ENCODE measurements around the gene KHDC1L.
"Not testable (repeated sequence)": the region's sequence is repeated elsewhere in the genome, so short reads cannot be mapped to it uniquely, and the experiment has no call there.

The KHDC1L gene, protein sequence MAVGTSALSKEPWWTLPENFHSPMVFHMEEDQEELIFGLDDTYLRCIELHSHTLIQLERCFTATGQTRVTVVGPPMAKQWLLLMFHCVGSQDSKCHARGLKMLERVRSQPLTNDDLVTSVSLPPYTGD

DNA sequence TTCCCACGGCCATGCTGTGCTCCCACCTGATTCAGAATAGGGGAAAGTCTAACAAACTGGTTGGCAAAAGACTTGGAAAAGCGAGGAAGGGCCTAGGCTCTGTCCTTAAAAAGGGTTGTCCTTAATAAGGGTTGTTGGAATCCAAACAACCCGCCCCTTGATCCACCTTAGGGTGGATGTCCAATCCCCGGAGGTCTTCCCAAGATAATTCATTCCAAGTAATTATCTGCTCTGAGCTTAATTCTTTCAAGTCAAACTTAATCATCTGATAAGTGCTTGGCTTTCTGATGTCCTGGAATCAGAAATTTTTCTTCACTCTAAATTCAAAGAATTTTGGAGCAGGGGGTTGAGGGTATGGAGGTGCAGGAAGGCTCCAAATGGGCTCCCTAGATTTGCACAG is at the start of gene KHDC1L:
KHDC1L (minus strand) TSS at position 101 of the 400 bp plus-strand sequence; CDS start at position 13, 88 bp downstream.
- no peak for DNase-seq

DNA sequence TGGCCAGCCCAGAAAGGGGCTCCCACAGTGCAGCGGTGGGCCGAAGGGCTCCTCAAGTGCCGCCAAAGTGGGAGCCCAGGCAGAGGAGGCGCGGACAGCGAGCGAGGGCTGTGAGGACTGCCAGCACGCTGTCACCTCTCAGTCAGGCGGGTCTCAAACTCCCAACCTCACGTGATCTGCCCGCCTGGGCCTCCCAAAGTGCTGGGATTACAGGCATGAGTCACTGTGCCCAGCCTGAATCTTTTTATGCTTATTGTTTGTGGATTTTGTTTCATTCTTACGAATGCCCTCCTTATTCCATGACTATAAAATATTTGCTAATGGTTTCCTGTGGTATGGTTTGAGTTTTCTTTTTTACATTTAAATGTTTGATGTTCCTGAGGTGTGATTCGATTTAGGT is 44.0 kb upstream of the KHDC1L start:
- not testable (repeated sequence) for DNase-seq

DNA sequence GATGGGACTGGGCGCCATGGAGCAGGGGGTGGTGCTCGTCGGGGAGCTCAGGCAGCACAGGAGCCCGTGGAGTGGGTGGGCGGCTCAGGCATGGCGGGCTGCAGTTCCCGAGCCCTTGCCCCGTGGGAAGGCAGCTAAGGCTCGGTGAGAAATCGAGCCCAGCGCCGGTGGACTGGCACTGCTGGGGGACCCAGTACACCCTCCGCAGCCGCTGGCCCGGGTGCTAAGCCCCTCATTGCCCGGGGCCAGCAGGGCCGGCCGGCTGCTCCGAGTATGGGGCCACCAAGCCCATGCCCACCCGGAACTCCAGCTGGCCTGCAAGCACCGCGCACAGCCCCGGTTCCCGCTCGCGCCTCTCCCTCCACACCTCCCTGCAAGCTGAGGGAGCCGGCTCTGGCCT is 43.6 kb upstream of the KHDC1L start:
- DNase-seq = not testable (repeated sequence)

DNA sequence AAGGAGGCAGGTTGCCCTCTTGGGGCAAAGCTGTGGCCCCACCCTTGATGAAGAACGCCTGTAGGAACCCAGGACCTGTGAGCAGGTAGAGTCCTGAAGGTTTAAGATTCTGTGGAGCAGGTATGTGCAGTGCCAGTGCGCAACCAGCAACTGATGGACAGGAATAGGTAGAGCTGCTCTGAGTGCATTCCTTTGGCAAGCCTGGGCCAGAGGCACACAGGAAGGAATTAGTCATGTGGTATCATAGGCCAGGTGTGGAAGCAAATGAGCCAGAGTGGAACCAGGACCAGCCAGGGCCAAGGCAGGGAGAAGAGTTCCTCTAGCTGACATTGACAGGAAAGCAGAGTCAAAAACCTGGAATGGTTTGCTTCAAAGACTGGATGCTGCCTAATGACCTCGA is 39.1 kb upstream of the KHDC1L start:
- no peak for DNase-seq

DNA sequence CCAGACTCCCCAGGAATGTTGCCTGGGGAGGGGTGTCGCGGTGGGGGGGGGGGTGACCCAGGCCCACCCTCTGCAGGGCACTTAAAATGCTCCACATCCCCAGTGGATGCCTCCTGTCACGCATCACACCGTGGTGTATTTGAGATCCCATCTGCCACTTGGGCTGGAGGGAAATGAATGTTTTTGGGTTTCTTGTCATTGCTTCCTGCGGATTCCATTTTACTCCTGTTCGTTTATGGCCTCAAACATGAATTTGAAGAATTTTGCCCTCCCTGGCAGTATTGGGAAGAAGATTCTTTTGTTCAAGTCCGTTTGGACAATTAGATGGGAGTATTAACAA is 38.2 kb upstream of the KHDC1L start:
- no peak for DNase-seq

DNA sequence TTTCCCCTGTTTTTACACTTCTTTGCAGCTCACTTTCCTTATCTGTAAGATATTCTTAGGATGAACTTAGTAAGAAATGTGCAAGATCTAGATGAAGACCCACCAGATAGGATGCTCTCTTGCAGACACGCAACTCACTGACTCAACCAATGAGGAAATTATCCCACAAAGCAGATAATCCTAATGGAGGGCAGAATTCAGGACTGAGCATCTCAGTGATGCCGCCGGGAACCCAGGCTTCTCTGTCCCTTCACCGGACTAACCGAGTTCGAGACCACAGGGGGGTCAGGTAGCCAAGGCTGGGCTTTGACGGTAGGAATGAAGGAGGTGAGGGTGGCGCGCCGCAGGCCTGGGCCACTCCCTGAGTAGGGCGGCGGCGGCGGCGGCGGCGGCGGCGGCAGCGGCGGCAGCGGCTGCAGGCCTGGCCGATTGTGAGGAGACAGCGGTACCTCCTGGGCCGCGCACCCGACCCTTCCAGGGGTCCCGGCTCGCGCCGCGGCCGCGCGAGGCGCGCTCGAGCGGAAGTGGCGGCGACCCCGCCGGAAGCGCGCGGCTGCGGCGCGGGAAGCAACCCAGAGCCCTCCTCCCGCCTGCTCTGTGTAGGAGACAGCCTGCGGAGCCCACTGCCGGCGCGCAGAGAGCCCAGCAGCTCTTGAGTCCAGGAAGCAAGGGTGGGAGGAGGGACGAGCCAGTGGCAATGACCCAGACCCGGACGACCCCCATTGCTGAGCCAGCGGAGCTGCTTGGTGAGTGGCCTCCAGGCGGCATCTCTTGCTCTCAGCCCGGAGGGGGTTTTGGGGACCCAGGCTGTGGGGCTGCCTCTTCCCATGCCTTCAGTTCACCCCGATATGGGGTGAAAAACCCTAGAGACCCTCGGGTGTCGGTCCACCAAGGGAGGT is 37.6 kb upstream of the KHDC1L start, which contains the start of gene KHDC1:
KHDC1 (minus strand) TSS at position 526 of the 899 bp plus-strand sequence. CDS start 20,679 bp downstream, outside the sequence.
- peak; percentile 60 for DNase-seq

DNA sequence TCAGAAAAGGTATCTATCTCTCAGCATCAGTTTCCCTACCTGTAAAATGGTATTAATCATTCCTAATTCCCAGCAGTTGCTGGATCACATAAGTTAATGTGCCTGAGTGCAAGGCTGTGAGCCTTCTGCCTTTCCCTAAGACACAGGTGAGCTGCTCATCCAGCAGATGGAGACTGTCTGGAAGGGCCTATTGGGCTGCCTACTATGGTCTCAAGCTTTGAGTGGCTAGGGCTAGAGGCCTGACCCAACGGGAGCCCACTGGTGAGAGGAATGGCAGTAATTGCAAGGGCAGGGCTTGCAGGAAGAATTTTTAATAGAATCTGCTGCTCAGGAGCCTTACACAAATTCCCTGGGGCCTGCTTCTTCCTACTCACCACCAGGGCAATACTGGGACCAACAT is 33.4 kb upstream of the KHDC1L start:
- no peak for DNase-seq

DNA sequence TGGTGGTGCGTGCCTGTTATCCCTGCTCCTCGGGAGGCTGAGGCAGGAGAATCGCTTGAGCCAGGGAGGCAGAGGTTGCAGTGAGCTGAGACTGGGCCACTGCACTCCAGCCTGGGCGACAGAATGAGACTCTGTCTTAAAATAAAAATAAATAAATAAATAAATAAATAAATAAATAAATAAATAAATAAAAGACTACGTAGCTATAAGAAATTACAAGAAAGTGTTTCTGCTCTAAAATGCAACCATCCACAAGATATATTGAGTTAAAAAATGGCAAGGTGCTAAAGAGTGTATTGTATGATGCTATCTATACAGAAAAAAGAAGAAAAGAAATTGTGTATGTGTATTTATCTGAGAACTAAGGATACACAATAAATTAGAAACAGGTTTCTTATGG is 29.0 kb upstream of the KHDC1L start:
- DNase-seq = not testable (repeated sequence)

DNA sequence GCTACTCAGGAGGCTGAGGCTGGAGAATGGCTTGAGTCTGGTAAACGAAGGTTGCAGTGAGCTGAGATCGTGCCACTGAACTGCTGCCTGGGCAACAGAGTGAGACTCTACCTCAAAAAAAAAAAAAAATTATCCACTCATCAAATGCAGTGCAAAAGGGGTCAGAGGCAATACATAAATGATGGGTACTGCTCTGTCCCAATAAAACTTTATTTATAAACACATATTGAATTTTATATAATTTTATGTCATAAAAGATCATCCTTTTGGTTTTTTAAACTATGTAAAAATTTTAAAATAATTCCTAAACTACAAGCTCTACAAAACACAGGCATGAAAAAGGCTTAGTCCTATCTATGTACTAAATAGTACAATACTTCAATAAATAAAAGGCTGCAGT is 27.4 kb upstream of the KHDC1L start:
- no peak for DNase-seq

DNA sequence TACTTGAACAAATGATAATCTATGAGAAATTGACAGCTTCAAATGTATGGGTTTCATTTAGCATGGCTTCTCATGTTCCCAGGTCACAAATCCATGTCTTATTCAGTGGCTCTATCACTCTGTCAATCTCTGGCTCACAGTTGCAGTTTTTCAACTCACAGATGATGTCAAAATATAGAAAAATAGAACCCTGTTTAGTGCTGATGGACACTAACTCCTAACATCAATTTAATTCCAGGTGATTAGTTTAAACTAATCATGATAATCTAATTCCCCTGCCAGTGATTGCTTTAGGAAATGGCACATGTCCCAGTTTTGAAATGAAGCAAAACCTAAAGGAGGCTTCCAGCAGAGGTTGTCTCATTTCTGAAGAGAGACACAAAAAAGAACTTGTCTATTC is 24.7 kb upstream of the KHDC1L start:
- DNase-seq = no peak

DNA sequence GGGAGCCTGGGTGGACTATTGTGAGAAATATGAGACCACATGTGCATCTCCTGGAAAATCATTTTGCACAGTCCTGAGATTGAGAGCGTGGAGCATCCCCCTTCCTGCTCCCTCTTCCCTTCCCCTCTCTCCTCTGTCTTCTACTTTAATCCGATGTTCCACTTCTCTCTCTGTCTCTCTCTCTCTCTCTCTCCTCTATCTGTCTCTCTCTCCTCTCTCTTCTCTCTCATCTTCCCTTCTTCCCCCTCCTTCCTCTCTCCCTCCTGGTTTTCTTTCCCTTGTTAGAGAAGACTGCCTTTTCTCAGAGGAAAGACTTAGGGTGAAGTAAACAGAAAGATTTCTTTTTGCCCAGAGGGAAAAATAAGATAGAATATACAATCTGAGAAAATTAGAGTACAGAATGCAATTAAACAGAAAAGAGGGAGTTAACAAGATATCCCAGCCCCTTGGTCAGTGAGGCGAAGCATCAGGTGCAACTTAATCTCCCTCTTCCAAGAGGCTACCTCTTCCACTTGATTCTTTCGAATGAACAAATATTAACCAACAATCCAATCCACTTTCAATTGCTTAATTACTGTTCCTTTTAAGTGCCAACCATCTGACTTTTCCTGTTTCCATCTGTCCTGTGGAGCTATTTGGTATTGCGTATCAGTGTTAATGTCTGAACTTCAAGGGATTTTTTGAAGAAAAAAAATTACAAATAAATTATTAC is 23.1 kb upstream of the KHDC1L start:
- no peak for DNase-seq

DNA sequence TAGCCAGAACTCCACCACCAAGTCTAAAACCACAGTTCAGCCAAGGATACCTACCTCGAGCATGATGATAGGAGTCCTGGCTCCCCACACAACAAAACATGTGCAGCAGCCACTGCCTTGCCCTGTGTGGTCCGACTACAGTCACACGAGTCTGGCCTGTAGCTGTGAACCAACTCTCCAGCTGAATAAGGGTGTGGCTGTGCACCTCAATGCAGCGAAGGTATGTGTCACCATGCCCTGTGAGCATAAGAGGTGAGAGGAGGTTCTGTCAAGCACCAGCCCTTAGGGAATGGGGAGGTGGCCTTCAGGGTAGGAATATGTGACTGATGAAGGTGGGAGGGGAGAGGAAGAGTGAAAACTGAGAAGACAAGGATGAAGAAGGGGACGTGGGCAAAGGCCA is 16.7 kb upstream of the KHDC1L start:
- DNase-seq = no peak

DNA sequence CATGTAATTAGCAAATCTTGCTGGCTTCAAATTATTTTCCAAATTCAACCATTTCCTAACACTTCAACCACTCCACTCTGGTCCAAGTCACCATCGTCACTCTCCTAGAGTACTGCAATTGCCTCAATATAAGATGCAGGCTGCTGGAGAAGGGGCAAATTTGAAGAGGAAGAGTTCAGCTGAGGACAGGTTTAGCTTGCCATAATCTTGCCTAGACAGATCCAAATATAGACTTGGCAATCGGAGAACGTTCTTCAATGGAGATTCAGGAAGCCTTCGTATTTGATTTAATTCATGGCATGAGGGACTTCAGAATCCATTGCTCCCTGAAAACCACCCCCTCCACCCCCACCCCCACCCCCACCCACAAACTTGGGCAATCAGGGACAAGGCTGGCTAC is 15.4 kb upstream of the KHDC1L start:
- DNase-seq = no peak

DNA sequence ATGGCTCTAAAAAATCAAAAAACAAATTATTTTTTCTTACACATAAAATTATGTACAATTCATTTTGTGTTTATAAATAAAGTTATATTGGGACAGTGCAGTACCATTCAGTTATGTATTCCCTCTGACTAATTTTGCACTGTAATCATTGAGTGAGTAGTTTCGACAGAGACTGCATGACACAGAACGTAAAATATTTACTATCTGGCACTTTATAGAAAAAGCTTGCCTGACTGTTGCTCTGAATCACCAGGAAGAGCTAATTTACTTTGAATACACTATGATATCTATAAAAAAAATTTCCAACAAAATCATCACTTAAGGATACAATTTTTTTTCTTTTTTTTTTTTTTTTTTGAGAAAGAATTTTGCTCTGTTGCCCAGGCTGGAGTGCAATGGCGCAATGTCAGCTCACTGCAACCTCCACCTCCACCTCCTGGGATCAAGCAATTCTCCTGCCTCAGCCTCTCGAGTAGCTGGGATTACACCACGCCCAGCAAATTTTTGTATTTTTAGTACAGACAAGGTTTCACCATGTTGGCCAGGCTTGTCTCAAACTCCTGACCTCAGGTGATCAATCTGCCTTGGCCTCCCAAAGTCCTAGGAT is 11.0 kb upstream of the KHDC1L start:
- DNase-seq = no peak

DNA sequence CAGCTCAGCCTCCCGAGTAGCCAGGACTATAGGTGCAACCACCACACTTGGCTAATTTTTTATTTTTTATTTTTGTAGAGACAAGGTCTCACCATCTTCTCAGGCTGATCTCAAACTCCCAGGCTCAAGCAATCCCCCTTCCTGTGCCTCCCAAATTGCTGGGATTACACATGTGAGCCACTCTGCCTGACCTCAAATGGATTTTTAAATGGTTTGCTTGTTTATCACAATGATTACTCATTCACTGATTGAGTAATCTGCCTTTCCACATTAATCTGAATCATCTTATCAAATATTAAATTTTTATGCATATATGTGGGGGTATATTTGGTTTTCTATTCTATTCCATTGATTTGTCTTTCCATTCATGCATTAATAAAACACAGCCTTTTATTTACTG is 9.4 kb upstream of the KHDC1L start:
- no peak for DNase-seq

DNA sequence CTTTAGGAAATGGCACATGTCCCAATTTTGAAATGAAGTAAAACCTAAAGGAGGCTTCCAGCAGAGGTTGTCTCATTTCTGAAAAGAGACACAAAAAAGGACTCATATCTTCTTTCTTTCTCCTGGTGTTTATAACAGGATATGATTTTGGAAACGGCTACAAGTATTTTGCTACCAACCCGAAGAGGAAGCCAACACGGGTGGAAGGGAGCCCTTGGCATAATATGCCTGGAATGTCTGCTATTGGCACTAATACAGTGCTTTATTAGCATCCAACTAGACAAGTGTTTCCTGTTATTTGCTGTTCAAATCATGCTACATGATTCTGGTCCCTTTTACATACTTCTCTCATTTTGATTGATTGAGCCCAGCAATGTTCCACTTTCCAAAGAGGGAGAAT is 8.7 kb upstream of the KHDC1L start:
- not testable (repeated sequence) for DNase-seq

DNA sequence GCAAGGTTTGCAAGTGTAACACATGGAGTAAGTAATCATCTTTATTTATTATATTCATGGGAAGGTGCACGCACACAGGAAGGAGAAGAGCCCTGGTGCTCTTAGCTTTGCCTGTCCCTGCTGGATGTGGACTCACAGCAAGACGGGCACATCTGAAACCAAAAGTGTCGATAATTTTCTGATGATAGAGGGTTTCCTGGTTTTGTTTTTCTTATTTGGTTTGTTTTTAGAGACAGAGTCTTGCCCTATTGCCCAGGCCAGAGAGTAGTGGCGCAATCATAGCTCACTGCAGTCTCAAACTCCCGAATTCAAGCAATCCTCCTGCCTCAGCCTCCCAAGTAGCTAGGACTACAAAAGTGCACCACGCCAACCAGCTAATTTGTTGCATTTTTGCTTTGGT is 7.8 kb upstream of the KHDC1L start:
- DNase-seq = no peak

DNA sequence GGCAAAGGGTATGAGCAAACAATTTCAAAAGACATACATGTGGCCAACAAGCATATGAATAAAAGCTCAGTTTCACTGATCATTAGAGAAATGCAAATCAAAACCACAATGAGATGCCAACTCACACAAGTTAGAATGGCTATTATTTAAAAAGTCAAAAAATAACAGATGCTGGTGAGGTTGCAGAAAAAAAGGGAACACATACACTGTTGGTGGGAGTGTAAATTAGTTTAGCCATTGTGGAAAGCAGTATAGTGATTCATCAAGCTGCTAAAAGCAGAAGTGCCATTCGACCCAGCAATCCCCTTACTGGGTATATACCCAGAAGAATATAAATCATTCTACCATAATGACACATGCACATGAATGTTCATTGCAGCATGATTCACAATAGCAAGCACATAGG is 6.7 kb upstream of the KHDC1L start:
- no peak for DNase-seq

DNA sequence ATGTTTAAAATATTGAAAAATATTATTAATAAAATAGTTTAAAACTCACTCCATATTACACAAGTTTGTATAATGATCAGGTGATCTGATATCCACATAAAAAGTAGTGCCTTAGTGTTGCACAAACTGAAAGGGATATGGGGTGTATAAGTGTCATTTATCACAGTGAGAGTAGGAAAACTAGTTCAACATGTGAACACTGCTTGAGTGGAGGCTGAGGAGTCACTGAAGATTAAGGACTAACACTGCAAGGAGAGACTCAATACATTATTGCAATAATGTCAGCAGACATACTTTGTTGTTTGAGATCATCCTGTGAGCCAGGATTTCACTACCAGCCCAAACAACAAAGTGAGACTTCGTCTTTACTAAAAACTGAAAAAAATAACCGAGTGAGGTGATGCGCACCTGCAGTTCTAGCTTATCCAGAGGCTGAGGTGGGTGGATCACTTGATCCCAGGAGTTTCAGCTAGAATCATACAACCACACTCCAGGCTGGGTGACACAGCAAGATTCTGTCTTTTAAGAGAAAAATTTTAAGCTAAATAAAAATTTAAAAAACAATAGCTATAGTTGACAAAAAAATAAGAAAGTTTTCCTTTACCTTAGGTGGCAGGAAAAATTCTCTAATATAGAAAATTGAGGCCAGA is 2.4 kb upstream of the KHDC1L start:
- no peak for DNase-seq

DNA sequence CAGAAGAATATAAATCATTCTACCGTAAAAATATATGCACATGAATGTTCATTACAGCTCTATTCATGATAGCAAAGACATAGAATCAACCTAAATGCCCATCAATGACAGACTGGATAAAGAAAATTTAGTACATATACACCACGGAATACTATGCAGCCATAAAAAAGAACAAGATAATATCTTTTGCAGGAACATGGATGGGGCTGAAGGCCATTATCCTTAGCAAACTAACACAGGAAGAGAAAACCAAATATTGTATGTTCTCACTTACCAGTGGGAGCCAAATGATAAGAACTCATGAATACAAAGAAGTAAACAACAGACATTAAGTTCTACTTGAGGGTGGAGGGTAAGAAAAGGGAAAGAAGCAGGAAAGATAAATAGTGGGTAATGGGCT is 8.4 kb downstream of the KHDC1L start:
- DNase-seq = no peak

DNA sequence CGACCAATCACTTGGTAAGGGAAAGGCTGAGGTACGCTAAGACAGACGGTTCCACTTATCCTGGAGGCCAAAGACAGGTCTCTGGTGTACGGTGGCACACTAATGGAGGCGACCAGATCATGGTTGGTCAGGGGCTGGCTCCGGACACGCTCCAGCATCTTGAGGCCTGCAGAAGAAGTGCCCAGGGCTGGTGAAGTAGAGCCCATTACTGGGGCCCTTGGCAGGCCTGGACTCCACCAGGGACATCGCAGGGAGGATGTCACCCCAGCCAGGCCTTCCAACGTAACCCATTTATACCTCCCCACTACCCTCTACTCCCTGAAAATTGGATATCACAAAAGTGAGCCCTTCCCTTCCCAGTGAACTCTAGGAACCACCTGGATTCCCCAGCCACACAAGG is 16.2 kb downstream of the KHDC1L start:
- DNase-seq = no peak

DNA sequence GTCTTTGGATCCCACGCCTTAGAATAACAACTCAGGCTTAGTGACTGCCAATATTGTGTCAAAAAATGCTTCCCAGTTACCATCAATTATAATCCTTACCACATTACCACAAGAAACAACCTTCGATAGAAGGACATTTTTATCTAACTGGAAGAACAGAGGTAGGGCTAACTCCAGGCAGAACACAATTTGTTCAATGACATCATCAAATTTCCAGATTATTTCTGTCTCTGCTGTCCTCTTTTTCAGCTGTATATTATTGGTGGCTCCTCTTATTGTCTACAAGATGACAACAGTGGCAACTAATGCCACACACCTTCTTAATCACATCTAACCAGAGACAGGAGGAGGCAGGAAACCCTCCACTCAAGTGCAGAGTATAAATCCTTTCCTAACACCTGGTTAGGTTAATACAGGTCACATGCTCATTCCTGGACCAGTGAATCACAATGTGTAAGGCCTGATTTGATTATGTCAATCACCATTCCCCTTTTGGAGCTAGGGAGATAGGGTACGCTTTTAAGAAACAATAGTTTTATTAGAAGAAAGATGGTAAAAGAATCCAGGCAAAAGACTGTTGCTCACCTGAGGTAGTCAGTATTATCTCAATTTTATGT is 18.0 kb downstream of the KHDC1L start:
- no peak for DNase-seq

DNA sequence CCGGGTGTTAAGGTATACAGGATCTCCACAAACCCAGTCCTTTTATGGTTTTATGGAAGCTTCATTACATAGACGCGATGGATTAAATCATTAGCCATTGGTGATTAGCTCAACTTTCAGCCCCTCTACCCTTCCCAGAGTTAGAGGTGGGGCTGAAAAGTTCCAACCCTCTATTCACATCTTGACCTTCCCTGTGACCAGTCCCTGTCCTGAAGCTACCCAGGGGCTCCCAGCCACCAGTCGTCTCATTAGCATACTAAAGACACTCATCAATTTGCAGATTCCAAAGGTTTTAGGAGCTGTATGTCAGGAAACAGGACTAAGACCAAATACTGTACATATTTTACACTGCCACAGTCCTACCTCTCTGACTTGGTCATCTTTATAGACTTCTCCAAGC is 21.0 kb downstream of the KHDC1L start:
- DNase-seq = no peak
